ENCODE results near the gene TMEM208. TPM values are rescaled to one million over a fixed set of nuclear protein-coding genes. Genes with fewer than 3 reads are reported as not detected.

TMEM208 gene
- total RNA-seq, 4 donors from 2014 or later: 28.0 to 47.6 (median 41.2) TPM

DNA sequence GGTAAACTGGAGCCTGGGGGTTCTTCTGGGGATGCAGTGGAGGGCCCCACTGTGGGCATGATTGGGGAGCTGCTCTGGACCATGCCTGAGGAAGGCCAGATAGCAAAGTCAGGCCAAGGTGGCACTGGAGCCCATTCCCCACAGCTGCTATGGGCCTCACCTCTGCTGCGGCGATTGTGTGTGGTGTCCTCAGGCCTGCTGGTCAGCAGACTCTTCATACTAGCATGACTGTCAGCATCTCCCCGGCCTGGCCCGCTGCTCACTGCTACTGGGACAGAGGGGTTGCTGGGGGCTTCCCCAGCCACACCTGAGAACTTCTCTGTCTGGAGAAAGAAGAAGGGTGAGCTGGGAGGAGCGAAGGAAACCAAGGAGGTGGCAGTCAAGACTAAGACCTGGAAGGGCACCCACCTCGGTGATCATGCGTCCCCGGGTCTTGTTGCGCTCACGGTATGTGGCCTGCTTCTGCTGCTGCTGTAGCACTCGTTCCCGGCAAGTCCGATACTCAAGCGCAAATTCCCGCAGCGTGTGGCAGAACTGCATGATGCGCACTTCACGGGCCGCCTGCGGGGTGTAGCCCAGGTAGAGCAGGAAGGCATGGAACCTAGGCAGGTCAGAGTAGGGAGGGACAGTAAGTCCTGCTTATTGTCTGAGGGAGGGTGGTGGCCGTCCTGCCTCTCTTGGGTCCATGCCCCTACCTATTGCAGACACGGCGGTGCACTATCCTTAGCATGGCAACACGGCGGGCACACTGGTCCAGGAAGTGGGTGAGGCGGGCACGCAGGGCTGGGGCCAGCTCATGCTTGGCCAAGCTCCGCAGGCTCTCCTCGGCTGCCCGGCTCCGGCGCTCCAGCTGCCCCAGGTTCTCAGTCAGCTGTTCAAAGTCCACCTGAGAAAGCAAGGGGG is 3.2 kb downstream of the TMEM208 start:
- H3K36me3 ChIP-seq: peaks cover 4 to 71% (median 9%) of the 10 kb centered on the region in 3 donors
- H3K4me3 ChIP-seq: no peak overlapping the region
- TF ChIP-seq, protein P1, sequence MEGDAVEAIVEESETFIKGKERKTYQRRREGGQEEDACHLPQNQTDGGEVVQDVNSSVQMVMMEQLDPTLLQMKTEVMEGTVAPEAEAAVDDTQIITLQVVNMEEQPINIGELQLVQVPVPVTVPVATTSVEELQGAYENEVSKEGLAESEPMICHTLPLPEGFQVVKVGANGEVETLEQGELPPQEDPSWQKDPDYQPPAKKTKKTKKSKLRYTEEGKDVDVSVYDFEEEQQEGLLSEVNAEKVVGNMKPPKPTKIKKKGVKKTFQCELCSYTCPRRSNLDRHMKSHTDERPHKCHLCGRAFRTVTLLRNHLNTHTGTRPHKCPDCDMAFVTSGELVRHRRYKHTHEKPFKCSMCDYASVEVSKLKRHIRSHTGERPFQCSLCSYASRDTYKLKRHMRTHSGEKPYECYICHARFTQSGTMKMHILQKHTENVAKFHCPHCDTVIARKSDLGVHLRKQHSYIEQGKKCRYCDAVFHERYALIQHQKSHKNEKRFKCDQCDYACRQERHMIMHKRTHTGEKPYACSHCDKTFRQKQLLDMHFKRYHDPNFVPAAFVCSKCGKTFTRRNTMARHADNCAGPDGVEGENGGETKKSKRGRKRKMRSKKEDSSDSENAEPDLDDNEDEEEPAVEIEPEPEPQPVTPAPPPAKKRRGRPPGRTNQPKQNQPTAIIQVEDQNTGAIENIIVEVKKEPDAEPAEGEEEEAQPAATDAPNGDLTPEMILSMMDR (IDR thresholded peaks at IDR 0.05): no peak
- TF ChIP-seq POLR2A (IDR thresholded peaks at IDR 0.05): no peak
- no peak for TF ChIP-seq EP300 (IDR thresholded peaks at IDR 0.05)
- no peak overlapping the region for H3K27ac ChIP-seq
- H3K9me3 ChIP-seq: no peaks in the 10 kb centered on the region
- peaks cover 0 to 29% (median 10%) of the 10 kb centered on the region in 4 donors for H3K4me1 ChIP-seq
- H3K27me3 ChIP-seq: no peaks in the 10 kb centered on the region
- DNase-seq (ENCODE audit: low spot score in 2 of 2): no peak
- WGBS, 2 donors: 91 to 92% methylated on average over 27 to 32 of the region's 32 CpGs

DNA sequence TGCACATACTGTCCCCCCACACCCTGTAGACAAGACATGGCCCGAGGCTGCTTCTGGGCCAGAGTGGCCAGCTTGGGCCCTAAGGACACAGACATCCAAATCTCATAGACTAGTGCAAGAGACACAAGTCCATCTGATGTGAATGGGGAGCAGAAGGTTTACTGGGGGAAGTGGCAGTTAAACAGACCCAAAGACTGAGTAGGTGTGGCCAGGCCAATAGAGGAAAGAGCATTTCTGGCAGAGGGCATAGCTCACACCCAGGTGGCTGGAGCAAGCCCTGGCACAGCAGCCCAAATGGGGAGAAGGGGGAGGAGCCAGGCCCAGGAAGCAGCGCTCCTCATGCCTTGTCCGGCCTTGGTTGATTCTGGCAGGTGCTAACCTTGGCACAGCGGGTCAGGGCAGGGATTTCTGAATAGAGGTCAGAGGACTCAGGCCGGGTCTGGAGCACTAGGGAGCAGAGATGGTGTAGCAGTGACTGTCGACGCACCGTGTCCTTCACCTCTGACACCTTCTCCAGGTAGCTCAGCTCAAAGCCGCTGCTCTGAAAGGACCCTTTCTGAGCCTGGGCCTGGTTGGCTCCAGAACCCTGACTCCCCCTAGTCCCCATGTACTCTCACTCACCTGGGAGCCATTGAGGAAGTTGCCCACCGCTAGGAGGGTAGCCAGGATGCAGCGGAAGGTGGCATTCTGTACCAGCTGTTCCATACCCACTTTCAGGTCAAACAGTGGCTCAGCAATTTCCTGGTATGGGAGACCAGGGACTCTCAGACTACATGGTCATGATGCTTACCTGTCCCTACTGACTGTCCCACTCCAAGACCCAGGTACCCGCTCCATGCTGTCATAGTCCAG is 4.1 kb downstream of the TMEM208 start:
- Histone ChIP-seq H3K27ac (no peak overlapping the region), H3K4me1 (peaks cover 0 to 20% (median 9%) of the 10 kb centered on the region in 4 donors), H3K36me3 (peaks cover 8 to 79% (median 9%) of the 10 kb centered on the region in 3 donors), H3K4me3 (no peak overlapping the region), H3K27me3 (no peaks in the 10 kb centered on the region), H3K9me3 (no peaks in the 10 kb centered on the region)
- TF ChIP-seq EP300 (IDR thresholded peaks at IDR 0.05) (no peak), POLR2A (IDR thresholded peaks at IDR 0.05) (no peak)
- TF ChIP-seq, protein P1 (IDR thresholded peaks at IDR 0.05): no peak
- WGBS, 2 donors: 82 to 84% methylated on average over 11 to 12 of the region's 12 CpGs
- DNase-seq (ENCODE audit: low spot score in 2 of 2): no peak

DNA sequence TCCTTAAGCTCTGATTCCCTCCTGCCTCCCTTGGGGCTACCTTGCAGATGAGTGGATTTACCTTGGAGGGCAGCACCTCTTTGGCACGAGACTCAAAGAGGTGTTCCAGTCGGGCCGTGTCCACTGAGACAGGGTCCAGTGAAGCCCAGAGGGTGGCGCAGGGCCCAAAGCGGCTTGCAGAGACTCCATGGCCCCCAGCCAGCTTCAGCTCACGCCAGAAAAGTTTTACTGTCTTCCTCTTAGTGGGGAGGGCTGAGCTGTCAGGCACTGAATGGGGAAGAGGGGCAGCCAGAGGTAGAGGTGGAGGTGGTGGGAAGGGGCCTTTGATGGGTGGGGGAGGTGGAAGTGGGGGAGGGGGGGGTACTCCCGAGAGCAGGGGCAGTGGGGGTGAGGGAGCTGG is 6.7 kb downstream of the TMEM208 start:
- Histone ChIP-seq H3K36me3 (peaks cover 9 to 99% (median 25%) of the 10 kb centered on the region in 3 donors), H3K27ac (no peak overlapping the region), H3K4me1 (peaks cover 0 to 5% (median 0%) of the 10 kb centered on the region in 4 donors), H3K4me3 (no peak overlapping the region), H3K27me3 (no peaks in the 10 kb centered on the region), H3K9me3 (no peaks in the 10 kb centered on the region)
- no peak for TF ChIP-seq POLR2A (IDR thresholded peaks at IDR 0.05)
- TF ChIP-seq EP300 (IDR thresholded peaks at IDR 0.05): no peak
- TF ChIP-seq, protein P1 (IDR thresholded peaks at IDR 0.05): no peak
- no peak for DNase-seq (ENCODE audit: low spot score in 2 of 2)
- 71 to 74% methylated on average over 7 of the region's 7 CpGs for WGBS, 2 donors

DNA sequence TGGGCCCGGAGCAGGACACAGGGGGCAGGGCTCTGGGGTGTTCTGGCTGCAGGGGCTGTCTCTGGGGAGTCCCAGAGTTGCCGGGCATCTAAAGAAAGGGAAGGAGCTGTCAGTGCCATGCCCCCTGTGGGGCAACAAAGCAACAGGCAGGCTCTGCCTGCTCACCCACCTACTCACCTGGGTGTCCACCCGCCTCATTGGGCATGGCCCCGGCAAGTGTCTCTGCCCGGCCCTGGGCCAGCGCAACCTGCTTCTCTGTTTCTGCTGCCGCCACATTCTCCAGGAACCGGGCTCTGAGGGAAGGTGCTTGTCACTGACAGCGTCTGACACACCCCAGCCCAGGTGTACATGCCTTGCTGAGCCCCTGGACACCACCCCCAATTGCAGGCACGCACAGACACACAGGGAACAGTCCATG is 7.3 kb downstream of the TMEM208 start:
- no peaks in the 10 kb centered on the region for H3K27me3 ChIP-seq
- peaks cover 0 to 3% (median 0%) of the 10 kb centered on the region in 4 donors for H3K4me1 ChIP-seq
- TF ChIP-seq, protein P1 (IDR thresholded peaks at IDR 0.05): no peak
- no peak for TF ChIP-seq POLR2A (IDR thresholded peaks at IDR 0.05)
- no peak for TF ChIP-seq EP300 (IDR thresholded peaks at IDR 0.05)
- DNase-seq (ENCODE audit: low spot score in 2 of 2): no peak
- H3K27ac ChIP-seq: no peak overlapping the region
- H3K4me3 ChIP-seq: no peak overlapping the region
- H3K9me3 ChIP-seq: no peaks in the 10 kb centered on the region
- peaks cover 9 to 99% (median 25%) of the 10 kb centered on the region in 3 donors for H3K36me3 ChIP-seq
- WGBS, 2 donors: 91 to 98% methylated on average over 8 to 10 of the region's 10 CpGs
